Stimulated activated CD4-positive, alpha-beta T cell treated with anti-CD3 and anti-CD28 coated beads, Interleukin-1b, Interleukin-23, amount 100 ng/mL, for 1 hour (primary cell): ENCODE data around the gene PHACTR3.
A peak's percentile ranks its signal among the peaks of the same experiment; 100 is the strongest.
"Not testable (repeated sequence)": the region's sequence is repeated elsewhere in the genome, so short reads cannot be mapped to it uniquely, and the experiment has no call there.

ENCODE experiments used
- DNase-seq, 2 donors: peaks; one replicate each; pipeline ENCODE4 v3.0.0-alpha.2; 2020; ENCODE audit warnings: low read depth in 2 of 2

The PHACTR3 gene

GRCh38 chr20:59603781-59604541 lies at the start of gene PHACTR3:
Gene PHACTR3 (plus strand): TSS chr20:59604540. CDS start chr20:59605015, 475 bp downstream.
- no peak for DNase-seq

DNA sequence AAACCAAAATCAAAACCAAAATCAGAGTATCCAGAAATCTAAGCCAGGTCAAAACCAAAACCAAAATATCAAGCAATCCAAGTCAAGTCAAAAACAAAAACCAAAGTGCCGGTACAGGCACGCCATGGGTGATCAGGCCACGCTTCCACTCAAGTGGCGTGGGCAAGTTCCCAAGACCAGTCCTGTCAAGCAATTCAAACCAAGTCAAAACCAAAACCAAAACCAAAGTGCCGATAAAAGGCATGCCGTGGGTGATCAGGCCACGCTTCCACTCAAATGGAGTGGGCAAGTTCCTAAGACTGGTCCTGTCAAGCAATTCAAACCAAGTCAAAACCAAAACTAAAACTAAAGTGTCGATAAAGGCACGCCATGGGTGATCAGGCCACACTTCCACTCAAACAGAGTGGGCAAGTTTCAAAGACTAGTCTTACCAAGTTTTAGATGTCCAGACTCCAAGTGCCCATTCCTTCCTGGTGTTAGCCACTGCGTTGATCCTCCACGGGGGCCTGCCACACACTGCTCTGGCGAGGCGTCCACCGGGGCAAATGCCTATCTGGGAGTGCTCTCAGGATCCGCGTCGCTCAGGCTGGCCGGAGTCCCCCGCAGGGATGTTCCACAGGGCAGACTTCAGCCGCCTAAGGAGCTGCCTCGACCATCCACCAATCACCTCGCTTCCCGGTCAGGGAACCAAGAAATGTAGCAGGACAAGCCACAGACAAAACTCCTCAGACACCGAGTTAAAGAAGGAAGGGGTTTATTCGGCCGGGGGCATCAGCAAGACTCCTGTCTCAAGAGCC lies 46.4 kb upstream of the PHACTR3 start:
- DNase-seq: not testable (repeated sequence)

DNA sequence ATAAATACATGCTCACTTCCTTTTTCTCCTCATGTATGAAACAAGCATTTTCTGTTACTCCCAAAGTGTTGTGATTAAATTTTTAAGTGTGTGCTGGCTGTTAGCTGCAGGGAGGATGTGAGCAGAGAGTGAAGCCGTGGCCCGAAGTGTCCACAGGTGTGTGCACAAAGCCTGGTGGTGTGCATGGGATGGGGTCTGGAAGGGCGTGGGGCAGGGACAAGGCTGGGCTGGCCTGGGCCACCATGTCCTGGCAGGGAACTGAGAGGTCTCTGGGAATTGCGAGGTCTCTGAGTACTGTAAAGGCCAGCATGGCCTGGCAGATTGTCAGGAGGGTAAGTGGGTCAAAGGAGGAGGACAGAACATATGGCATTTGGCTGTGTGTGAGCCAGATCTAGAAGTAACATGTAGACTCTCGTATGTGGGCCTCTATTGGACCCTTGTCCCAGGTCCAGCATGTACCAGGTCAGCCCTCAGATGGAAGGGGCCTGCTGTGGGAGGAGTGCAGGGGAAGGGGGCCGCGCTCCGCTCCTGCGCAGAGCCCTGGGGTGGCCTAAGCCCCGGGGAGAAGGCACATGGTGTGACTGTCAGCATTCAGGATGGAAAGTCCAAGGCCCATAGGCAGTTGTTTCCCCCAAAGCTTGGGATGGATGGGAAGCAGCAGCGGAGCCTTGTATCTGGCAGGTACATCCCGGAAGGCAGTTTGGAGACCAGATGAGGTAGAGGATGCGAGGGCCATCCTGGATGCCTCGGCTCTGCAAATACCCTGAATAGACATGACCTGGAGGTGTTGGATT lies 45.1 kb upstream of the PHACTR3 start:
- DNase-seq: no peak

GRCh38 chr20:59559863-59560262 lies 44.5 kb upstream of the PHACTR3 start:
- no peak for DNase-seq

- DNase-seq: no peak
Observed at GRCh38 chr20:59560588-59561227, 43.6 kb upstream of the PHACTR3 start.

- DNase-seq: no peak
Observed at GRCh38 chr20:59561228-59561605, 43.1 kb upstream of the PHACTR3 start.

- DNase-seq: no peak
Observed at GRCh38 chr20:59561614-59562277, 42.6 kb upstream of the PHACTR3 start.

DNA sequence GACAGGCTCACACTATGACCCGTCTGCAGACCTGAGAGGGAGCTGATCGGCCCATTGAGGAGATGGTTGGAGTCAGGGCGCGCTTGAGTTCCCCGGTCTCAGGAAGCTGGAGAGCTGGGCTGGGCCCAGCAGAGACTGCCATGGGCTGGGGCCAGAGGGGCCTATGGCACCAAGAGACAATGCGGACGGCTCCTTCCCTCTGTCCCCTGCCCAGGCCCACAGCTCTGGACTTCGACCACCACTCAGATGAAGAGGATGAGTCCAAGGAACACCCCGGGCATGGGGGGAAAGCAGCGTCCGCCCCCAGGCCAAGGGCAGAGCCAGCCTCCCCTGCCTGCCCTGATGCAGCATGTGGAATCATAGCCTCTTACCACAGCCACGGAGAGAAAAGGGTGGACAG lies 40.2 kb upstream of the PHACTR3 start:
- DNase-seq: no peak

GRCh38 chr20:59564943-59565342 lies 39.4 kb upstream of the PHACTR3 start:
- no peak for DNase-seq

DNA sequence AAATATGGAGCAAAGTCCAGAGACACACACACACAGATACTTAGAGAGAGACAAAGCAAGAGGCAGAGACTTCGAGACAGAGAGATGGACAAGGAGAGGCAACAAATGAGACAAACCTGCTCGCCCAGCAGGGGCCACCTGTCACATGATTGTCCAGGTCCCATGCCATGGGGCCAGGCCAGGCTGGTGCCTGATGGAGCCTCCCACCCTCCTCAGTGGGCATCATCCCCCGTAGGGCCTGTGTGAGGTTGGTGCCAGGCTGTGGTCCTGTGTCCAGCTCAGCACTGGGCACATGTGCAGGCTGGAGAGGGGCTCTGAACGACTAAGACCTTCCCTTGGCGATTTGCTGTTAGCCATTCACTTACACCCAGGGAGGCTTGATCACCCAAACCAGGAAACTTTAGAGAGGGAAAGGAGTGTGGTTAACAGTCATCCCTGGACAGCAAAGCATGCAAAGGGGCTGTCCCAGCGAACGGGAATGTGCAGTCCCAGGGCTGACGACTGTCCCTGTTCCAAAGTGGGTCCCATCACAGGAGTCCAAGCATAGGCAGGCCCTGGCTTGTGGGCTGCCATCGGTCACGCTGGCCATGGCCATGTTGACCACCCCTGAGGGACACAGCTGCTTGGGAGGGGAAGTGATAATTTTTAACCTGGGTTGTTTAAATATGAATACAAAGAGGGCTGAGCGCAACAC lies 38.4 kb upstream of the PHACTR3 start:
- no peak for DNase-seq

DNA sequence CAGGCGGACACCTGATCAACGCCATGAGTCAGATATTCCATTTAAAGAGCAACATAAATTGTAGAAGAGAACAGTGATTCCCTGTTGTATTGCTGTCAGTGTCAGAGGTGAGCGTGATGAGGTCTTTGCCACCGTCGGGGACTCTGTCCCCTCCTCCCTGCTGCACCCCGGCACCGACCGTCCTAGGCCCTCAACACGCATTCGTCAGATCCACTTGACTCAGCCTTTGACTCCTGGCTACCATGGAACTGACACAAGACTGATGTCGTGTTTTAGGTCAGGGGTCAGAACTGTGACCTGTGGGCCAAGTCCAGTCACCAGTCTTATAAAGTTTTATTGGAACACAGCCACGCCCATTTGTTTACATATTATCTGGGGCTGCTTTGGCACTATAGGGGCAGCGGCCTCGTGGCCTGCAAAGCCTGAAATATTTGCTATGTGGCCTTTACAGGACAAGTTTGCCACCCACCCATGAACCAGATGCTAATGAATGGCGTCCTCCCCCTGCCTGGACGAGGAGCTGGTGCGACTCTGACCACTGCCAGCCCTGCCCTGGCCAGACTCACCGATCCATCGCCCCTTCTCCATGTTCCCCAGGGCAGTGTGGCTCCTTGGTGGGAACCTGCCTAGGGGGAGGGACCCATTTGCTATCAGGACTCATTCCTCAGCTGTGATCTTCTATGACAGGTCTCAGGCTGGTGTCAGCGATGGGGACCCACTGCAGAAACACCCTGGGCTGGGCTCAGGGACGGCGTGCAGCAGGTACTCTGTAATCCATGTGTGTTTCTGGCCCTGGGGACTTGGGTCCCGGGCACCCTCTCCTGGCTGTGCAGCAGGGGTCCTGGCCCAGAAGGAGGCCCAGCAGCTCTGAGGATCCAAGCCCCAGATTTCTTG lies 37.5 kb upstream of the PHACTR3 start:
- no peak for DNase-seq

DNA sequence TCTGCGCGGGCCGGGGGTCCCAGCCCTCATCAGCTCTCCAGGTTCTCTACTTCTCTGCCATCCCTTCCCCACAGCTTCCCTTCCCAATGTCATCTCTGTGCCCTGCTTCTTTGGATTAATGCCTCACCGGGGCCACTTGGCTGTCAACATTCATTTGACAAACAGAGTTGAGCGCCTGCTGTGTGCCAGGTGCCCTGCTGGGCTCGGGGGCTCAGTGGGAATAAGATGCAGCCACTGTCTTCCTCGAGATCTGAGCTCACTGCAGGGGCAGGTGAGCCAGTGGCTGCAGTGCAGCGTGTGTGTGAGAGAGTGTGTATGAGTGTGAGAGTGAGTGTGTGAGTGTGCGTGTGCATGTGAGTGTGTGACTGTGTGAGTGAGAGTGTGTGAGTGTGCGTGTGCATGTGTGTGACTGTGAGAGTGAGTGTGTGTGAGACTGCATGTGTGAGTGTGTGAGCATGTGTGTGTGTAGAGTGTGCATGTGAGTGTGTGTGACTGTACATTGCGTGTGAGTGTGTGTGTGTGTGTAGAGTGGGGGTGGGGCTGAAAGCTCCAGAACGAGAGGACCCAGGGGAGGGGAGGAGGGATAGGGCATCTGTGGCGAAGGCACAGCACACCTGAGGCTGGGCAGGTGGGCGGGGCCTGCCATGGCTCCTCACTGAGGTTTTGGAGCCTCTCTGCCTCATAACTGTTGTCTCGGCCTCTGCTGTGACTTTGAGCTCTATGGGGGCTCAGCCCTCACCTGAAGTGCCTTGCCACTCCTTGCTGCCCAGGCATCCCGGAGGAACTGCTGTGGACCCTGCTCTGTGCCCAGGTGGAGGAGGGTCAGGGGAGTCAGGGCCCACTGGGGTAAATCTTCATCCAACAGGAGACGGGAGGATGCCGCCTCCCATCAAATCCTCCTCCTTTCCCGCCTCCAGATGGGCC lies 36.5 kb upstream of the PHACTR3 start:
- no peak for DNase-seq

DNA sequence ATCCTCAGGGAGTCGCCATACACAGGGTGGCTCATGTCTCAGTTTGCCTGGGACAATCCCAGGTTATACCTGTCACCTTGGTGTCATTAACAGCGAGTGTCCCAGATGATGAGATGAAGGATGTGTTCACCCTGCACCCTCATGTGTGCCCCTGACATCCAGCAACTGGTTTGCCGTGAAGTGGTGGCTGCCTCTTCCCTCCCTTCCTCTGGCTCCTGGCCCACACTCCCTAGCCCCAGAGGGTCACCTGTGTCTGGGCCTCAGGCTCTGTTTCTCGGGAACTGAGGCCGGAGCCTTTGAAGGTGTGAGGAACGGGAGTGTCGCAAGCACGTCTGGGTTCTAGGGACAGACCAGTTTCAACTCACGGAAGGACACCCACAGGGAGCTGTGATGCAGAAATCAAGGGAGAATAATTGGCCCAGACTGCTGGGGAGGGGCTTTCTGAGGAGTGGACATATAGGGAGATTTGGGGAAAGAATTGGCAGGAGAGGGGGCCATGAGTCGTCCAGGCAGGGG lies 35.8 kb upstream of the PHACTR3 start:
- no peak for DNase-seq

- no peak for DNase-seq
Observed at GRCh38 chr20:59569305-59569704, 35.0 kb upstream of the PHACTR3 start.

DNA sequence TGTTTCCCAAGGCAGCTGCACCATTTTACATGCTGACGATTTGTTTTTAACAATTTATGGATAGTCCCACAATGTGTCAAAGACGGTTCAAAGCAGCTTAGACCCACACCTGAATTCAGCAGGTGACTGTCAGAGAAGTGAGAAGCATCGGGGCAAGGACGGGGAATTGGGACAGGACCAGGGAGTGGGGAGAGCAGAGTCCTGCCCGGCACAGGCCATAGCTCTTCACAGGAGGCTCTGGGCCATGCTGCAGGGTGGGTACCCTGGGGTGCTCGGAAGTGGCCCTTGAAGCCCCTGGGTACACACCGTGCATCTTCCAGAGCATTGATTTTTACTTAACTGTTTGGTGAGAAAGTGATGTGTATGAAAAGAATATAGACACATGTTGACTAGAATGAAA lies 33.2 kb upstream of the PHACTR3 start:
- DNase-seq: no peak

DNA sequence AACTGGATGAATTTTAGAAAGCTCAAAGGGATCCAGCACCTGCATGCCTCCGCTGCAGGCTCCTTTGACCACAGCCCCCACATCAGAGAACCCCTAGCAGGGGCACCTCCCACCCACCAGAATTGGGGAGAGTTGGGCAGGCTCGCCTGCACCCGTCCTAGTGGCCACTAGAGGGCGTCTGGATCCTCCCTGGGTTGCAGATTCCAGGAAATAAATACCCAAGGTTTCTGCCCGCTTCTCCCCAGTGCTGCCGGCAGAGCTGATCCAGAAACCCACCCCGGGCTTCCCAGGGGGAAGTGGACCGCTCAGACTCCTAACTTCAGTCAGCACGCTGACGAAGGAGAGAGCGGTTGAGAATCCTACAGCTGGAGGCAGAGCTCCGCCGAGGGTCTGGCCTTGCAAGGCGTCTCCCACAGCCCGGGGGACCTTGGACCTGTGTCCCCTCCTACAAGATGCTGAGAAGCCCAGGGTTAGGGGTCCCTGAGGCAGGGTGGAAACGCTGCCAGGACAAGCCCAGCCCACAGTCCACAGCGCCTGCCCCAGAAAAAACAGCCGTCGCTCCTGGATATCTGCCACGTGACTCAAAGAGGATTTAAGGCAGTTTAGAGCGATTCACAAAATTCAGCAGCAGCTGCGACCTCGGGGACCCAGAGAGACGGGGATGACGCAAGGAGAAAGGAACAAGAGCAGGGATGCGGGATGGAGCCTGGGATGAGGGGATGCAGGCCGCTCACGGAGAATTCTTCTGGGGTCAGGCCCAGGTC lies 32.6 kb upstream of the PHACTR3 start:
- peak in 1 of 2 donors; percentile 39 for DNase-seq

DNA sequence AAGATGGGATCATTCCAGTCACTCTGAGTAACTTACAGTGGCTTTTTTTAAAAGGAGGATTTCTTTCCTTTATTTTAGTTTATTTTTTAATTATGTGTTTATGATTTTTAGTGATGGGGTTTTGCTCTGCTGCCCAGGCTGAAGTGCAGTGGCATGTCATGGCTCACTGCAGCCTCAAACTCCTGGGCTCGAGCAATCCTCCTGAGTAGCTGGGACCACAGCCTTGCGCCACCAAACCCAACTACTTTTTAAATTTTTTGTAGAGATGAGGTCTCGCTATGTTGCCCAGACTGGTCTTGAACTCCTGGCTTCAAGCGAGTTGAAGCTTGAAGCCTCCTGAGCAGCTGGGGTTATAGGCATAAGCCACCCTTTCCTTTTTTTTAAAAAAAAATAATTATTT lies 31.8 kb upstream of the PHACTR3 start:
- no peak for DNase-seq

- DNase-seq: no peak
Observed at GRCh38 chr20:59573837-59574236, 30.5 kb upstream of the PHACTR3 start.
